ENCODE results near the gene MYO18A.
A peak's percentile ranks its signal among the peaks of the same experiment; 100 is the strongest.

The MYO18A gene

DNA sequence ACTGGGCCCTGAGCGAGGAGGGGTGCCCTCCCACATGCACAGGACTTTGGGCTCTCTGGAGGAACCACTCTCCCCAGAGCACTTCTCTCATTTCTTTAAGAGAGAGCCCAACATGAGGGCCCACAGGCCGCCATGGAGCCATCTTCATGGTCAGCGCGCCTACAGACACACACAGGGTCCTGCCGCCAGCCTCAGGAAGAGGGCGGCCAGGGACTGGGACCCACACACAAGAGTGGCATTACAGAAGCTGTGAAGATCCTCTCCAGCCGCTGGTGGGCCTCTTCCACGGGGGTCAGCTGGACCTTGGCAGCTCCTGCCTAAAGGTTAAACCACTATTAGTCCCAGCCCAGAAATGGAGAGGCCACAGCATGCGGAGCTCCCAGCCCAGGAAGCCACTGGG is 54.5 kb downstream of the MYO18A start:
- DNase-seq (ENCODE audit: low spot score): no peak

DNA sequence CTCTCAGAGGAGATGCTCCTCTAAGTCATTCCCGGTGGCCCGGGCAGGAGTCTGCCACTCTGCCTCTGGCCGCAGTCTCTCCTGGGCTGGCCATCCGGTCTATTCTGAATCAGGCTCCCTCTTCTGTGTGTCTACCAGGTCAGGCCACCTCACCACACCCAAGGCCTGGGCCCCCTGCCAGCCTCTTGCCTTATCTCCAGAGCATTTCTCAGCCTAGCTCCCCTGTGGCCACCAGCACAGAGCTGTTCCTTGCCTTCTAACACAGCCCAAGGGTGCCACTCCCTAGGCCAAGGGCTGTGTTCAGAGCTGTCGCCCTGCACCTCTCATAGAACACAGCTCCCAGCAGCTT is 55.3 kb downstream of the MYO18A start:
- DNase-seq (ENCODE audit: low spot score): no peak

DNA sequence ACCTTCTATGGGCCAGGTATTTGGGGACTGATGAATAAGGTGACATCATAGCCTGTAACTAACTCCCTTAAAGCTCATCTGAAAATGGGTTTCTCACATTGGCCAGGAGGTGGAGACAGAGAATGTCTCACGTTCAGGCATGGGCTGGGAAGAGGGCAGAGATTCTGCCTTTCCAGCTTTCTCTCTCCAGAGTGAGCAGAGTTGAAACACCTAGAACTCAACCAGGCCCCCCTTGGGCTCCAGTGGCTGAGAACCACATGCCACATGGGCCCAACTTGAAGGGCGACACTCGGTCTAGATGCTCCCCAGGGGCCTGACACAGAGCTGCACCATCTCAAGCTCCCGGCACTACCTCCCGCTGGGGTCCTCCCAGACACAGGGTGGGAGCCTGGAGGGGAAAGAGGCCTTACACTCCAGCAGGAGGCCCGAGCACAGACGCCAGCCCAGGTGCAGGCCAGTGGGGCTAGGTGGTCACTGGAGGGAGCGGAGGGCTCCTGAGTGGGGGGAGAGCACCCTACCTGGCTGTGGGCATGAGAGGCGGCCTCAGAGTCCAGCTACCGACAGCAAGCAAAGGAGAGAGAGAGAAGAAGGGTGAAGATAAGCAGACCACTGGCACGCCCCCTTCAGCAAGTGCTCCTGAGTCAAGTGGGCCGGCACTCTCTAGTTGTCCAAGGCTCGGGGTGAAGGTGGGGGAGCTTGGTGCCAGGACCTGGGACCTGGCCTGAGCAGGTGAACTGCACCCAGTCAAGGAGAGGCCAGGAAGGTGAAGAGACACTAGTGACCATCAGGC is 55.9 kb downstream of the MYO18A start:
- DNase-seq (ENCODE audit: low spot score): peak; percentile 76

DNA sequence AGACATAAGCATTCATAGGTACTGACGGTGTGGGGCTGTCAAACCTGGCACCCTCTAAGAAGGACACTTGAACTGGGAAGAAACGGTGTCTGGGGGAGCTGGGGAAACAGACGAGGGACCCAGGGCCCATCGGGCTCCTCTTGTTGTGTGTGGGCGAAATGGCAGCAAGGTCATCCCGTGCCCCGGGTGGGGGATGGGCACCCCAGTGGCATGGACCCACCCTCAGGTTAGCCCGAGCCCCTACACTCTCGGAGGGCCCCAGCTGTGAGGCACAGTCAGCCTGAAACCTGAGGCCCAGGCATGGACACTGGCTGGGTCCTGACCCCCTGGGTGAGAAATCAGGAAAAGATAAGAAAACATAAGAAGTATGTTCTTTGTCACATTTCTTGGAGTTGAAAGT is 57.1 kb downstream of the MYO18A start:
- DNase-seq (ENCODE audit: low spot score): no peak

DNA sequence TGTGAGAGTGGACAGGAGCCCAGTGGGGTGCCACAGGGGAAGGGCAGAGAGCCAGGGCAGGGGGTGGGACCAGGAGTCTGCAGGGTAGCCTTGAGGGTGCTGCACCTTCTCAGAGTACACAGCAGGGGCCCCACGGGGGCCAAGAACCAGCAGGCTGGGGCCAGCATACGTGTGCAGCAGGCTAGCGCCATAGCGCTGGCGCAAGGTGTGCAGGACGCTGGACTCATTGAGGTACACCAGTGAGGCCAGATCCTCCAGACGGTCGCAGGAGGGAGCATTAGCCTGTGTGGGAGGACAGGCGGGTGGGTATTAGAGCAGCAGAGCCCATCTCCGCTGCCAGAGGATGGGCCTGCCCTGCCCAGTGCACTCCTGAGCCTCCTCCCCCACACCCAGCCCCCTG is 58.8 kb downstream of the MYO18A start:
- no peak for DNase-seq (ENCODE audit: low spot score)

DNA sequence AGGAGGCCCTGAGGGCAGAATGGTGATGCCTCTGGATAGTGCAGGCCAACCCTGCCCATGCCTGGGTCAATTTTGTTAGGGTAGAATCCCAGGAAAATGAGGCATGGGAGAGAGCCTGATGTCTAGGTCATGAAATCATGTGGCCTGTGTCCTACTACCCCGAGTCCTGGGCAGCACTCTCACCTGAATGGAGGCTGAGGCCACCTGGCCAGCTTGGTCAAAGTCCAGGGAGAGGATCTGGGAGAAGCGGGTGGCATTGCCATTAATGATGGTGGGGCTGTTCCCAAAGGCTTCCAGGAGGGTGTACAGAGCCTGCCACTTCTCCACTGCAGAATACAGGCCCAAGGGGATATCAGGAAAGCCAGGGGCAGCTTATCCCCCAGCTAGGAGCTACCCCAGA is 59.8 kb downstream of the MYO18A start:
- no peak for DNase-seq (ENCODE audit: low spot score)

DNA sequence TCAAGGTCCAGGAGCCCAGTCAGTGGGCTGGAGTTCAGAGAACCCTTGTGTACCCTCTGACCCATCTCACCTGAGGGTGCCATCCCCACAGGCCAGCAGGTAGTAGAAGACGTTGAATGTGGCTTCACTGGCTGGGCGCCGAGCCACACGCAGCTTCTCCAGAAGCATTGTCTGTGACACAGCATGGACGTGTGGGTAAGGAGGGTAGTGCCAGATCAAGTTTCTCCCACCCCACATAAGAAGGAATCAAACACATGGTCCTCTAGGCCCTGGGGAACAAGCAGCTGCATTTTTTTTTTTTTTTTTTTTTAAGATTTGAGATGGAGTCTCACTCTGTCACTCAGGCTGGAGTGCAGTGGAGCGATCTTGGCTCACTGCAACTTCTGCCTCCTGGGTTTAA is 60.9 kb downstream of the MYO18A start:
- no peak for DNase-seq (ENCODE audit: low spot score)

DNA sequence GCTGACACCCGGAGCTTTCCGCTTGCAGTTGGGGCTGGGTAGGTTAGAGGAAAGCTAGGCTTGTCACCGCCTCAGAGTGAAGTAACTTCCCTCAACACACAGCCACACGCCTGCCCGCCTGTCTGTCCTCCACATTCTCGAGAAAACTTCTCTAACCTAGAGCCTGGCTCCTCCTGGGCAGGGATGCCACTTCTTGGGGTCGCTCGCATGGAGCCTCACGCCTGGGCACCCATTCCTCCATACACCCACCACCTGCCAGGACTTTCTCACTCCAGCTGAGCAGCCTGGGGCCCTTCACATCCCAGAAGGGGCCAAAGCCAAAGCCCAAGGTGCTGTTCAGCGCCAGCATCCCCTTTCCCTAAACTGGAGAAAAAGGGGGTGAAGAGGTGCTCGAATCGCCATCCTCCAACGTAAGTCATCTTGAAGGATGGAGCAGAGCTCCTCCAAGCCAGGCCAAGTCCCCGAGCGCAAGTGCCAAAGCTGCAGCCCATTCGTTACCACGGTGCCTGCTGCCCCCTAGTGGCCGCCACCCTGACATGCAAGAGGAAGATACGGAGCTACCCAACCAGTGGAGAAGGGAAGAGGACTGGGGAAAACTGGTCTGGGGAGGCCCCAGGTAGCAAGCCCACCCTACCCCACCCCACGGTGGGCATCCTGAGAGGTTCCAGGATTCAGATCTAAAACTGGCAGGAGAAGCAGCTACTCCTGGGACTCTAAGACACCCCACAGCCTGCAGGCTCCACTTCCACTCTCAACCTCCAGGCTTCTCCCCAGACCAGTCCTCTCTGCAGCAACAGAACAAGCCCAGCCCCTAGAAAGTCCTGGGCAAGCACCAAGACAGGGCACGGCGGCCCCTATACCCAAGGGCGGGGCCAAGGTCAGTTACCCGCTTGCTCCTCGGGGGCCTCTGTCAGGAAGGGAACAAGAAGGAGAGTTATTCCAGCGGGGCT is 63.1 kb downstream of the MYO18A start:
- peak; percentile 87 for DNase-seq (ENCODE audit: low spot score)

DNA sequence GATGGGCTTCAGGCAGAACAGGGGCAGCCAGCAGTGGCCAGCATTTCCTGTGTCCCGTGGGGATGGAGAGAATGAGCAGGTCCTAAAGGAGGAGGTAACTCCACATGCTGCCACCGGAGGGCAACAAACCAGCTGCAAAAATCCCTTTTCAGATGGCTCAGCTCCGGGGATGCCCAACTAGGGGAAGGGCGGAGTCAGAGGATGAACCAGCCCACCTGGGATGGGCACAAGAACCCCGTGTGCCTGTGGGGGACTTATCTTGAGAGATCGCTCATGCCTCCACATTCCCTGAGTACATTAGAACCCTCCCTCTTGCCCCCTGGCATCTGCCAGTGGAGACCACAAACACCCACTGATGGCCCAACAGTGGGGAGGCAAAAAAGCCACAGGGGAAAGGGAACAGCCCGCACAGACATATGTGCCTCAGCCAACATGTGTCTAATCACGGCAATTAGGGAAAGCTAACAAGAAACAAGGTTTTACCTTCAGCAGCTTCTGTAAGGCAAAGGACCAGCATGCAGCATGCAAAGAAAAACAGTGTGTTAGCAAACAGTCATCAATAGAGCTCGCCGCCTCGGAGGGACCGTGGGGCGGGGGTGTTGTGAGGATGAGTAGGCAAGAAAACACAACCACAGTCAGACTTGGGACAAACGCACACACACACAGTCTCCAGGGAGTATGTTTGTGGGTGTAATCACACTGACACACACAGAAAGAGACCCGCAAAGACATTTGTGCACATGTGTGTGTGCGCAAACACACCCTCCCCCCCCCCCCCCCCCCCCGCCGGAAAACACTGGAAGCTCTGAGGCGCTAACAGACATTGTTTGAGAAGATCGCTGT is 64.0 kb downstream of the MYO18A start:
- DNase-seq (ENCODE audit: low spot score): peak; percentile 86

DNA sequence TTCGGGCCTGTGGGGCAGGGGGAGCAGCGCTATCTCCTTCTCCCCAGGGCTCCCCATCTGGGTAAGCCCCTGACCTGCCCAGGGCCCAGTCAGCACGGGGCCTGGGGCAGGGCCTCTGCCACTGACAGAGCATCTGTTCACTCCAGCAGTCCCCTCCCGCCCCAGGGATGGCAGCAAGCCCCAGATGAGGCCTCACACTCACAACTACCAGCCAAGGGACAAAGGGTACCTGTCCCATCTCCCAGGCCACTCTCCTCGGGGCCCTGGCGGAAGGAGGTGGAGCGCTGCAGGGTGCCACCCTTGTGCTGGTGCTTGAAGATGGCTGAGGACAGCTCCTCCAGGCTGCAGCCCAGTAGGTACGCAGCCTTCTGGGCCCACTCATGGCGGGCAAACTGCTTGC is 64.8 kb downstream of the MYO18A start:
- no peak for DNase-seq (ENCODE audit: low spot score)

DNA sequence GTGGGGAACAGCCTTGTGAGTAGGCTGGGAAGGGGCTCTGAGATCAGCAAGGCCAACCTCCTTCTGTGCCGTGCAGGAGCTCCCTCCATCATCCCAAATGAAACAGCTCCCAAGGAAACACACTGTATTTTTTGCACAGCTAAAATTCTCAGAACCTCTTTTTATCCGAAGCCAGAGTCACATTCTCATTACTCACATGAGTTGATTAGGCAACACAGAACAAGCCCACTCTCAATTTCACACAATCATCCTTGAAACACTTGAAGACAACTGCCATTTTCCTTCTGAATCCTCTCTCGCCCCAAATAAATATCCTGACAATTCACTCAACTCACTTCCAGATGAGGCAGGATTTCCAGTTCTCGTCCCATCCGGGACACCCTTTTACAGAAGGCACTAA is 66.1 kb downstream of the MYO18A start:
- no peak for DNase-seq (ENCODE audit: low spot score)

DNA sequence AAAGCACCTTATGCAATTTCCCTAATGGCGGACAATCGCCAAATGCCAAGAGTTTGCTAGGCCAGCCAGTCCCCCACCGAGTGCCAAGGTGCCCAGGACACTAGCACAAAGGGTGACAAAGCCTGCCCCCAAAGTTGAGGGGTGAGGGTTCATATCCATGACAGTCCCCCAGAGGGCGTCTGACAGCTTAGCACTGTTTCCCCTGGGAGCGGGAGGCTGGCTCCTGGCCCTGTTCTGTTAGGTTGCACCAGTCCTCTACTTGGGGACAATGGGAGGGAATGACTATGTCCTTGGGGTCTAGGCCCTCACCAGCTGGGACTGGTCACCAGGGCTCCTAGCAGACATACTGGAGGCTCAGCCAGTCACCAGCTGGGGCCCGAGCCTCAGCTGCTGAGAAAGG is 66.9 kb downstream of the MYO18A start:
- DNase-seq (ENCODE audit: low spot score): no peak

DNA sequence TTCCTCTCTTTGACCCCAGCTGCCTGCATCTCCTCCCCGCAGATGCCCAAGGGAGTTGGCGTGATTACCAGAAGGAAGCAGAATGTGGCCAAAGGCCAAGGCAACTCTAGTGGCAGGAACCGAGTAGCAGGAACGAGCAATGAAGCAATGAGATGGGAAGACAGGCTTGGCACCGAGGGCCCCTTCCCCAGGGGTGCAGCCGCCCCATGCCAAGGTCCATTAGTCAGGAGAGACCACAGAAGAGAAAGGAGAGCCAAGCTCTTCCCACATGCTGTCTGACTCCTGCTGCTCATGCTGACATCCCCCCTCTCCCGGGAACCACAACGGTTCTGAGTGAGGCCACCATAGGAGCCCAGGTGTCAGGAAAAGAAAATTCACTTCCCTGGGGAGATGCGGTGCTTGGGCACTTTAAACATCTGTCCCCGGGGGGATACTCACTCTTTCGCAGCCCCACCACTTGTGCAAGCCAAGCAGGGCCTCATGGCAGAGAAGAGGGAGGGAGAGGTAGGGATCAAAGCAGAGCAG is 67.4 kb downstream of the MYO18A start:
- DNase-seq (ENCODE audit: low spot score): no peak

DNA sequence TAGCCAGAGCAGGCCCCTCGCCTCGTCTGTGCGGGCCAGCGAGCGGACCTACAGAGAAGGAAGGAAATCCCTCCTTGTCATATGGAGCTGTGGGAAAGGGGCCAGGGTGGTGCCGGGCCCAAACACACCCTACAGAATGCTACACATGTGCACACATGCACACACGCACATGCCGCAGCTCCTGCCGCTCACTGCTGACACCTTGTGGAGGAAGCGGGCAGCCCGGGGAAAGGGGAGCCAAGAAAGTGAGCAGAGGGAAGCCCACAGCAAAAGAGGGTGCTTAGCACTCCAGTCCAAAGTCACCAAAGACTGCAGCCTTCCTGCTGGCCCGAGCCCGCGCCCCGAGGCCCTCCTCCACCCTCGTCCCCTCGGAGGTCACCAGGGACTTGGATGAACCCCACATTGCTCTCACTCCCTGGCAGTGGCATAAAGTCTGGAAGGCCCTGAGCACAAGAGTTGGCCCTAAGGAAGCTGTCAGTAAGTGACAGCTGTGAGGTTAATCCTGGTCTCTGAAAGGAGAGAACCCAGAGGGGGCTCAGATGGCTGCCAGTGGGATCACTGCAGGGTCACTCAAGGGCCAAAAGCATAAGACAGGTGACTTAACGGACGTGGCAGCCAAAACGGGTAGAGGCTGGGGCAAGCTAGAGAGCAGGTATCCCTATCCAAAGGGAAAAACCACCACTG is 68.2 kb downstream of the MYO18A start:
- peak; percentile 76 for DNase-seq (ENCODE audit: low spot score)

DNA sequence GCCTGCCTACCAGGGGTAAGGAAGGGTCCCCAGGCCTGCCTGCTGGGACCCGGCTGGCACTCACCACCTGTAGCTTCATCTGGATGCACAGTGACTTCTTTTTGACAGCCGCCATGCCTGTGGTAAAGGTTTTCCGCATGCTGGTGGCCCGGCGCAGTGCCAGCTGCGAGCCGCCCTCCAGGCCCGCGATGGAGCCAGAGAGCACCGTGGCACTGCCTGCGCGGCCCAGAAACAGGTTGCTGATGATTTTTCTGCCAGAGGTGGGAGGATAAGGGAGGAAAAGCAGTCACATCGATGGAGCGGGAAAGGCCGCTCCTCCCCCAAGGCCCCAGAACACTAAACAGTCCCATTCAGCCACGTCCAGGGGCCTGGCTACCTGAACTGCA is 69.8 kb downstream of the MYO18A start:
- no peak for DNase-seq (ENCODE audit: low spot score)

DNA sequence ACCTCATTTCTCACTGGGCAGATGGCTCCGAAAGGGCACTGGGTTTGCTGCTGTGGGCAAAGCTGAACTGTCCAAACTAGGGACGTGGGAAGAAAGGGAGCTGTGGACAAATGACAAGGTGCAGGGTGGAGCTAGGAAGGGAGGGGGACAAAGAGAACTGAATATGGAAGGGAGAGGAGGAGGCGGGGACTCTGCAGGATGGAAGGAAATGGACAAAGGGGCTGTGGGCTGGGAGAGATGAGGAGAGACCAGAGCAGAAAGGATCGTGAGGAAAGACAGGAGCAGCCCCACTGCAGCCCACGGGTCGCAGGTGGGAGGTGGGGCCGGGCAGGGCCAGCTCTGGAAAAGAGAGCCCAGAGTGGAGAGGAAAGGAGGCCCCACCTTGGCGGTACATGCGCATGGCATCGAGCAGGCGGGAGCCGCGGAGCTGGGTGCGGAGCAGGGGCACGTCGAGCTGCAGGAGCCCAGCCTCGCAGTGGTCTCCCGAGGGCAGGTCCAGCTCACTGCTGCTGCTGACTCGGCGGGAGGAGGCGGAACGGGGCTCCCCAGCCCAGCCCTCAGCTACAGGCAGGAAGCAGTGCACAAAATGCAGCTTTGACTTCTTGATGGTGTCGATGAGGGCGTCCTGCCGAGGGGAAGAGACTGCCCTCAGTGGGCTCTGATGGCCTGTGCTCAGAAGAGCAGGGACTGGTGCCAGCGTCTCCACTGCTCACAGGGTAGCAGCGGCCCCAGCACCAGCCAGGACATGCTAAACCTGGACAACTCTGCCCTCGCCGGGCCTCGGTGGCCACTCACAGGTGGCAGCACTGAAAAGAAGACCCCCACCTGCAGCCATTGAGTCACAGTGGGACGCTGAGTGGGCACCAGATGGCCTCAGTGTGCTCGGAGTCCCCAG is 70.5 kb downstream of the MYO18A start:
- no peak for DNase-seq (ENCODE audit: low spot score)

DNA sequence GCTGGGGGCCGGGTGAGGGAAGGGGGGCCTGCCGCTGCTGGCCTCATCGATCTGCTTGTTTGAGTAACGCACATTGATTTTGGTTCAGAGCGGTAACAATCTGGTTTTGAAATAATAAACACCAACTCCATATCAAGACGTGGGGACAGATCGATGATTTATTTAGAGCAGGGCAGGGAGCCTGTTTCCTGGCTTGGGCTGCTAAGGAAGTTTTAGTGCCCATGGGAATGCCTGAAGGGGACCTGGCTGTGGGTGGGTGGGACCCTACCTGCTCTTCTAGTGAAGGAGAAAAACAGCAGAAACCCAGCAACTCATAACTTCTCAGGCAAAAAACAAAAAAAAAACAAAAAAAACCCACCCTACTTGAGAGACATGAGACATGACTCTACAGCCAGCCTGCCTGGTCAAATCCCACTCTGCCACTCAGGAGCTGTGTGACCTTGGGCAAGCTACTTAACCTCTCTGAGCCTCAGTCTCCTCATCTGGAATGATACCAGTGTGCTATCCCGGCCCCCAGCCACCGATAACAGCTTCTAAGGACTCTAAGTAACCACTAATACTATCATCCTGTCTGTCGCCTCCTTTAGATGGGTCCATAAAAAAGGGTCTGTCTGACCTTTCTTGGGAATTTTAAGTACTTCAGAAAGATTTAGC is 71.2 kb downstream of the MYO18A start:
- DNase-seq (ENCODE audit: low spot score): no peak

DNA sequence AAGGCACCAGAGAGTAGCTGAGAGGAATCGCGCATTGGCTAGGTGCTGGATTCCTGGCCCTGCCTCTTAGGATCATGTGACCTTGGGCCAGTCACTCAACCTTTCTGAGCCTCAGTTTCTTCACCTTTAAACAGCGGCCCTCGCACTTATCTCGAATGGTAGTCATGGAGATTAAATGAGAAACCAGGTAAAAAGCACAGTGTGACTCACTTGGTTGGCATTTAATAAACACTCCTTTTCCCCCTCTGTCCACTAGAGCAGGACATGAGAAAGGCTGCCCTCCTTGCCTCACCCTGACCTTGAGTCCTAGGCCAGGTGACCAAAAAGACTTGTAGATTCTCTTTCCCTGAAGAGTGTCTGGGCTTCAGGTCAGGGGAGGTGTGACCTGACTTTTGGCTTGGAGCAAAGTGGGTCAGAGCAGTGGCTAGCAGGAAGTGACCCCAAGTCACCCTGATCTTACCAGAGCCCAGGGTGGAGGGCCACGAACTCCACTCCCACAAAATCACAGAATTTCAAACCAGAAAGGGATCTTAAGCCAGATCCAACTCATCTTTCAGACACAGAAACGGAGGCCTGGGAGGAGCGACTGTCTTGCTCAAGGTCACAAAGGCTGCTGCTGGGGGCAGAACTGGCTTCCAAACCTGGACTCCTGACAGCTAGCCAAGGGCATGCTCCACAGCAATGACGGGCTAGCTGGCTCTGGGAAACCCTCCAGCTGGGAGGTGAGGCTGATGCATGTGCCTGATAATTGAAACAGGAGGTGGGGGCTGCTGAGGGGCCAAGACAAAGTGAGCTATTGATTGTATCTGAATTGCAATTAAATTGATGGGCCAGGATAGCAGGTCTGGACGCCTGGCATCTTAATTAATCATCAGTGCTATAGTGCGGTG is 72.0 kb downstream of the MYO18A start:
- no peak for DNase-seq (ENCODE audit: low spot score)

DNA sequence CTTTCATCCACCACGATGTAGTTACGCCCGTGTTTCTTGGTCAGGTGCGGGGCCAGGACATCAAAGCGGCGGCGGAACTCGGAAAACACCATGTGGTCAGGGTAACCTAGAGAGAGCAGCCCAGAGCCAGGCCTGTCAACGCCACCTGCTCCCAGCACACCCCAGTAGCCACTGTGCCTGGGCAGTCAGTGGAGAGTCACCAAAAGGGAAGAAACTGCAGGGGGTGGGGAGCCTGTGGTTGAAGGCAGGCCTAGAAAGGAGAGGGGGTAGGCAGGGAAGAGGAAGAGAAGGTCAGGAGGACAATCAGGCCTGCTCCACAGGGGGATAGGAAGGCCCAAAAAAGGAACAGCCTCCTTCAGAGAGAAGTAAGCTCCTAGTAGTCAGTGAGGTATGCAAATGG is 73.1 kb downstream of the MYO18A start:
- no peak for DNase-seq (ENCODE audit: low spot score)

Data from iPS-NIHi11 (cell line).